DND-41 (cell line): ENCODE data around the gene EFCC1.

Experiments used
- CTCF ChIP-seq: IDR thresholded peaks from 2 replicates; pipeline ENCODE4 v1.5.1; 2012; ENCODE audit warnings: borderline replicate concordance, low read length, moderate library complexity, mild to moderate bottlenecking; ENCODE audit not compliant: poor library complexity, severe bottlenecking; ENCODE audit errors: extremely low read depth
- EZH2 ChIP-seq: IDR thresholded peaks from 3 replicates; pipeline ENCODE4 v1.6.1; 2012; ENCODE audit warnings: borderline replicate concordance, low read depth, mild to moderate bottlenecking, moderate library complexity, low read length, inconsistent platforms; ENCODE audit not compliant: severe bottlenecking

DNA sequence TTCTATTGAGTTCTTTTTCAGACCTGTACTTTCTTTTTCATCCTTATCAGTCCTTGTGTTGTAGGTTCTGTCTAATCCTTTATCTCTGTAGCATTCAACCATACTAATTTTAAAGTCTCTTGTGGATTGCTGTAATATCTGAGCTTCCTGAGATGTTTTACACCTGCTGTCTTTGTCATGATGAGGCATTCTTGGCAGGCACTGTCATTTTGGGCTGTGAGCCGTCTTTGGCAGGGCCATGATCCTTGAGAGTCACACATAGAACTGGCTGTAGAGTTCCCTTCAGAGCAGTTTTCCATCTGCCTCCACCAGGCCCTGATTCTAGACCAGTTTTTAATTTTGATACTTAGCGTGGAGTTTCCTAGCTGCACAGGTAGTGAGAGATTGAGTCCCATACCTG is 6.7 kb downstream of the EFCC1 start:
- TF ChIP-seq CTCF (no peak), EZH2 (no peak)
